HG03135 (cell line): ENCODE data around the gene TIGD3.
"Not testable (repeated sequence)": the region's sequence is repeated elsewhere in the genome, so short reads cannot be mapped to it uniquely, and the experiment has no call there.

ENCODE experiments used
- ATAC-seq: cut with Tn5 transposase; IDR thresholded peaks from one replicate; pipeline ENCODE4 v1.9.1; 2021; ENCODE audit warnings: mild to moderate bottlenecking, moderate library complexity; ENCODE audit not compliant: unreplicated experiment

TIGD3 gene

GRCh38 chr11:65323813-65324212, 30.7 kb upstream of the TIGD3 start:
- ATAC-seq, result no peak

GRCh38 chr11:65325435-65325834, 29.1 kb upstream of the TIGD3 start:
- ATAC-seq, result no peak

- no peak for ATAC-seq
Measured at GRCh38 chr11:65327021-65327420, 27.5 kb upstream of the TIGD3 start.

GRCh38 chr11:65329478-65329877, 25.1 kb upstream of the TIGD3 start:
- no peak for ATAC-seq

- ATAC-seq, result no peak
Measured at GRCh38 chr11:65329944-65330403, 24.6 kb upstream of the TIGD3 start.

GRCh38 chr11:65330544-65330943, 24.0 kb upstream of the TIGD3 start:
- no peak for ATAC-seq

GRCh38 chr11:65332591-65332990, 22.0 kb upstream of the TIGD3 start:
- not testable (repeated sequence) for ATAC-seq

- no peak for ATAC-seq
Measured at GRCh38 chr11:65334696-65335295, 19.8 kb upstream of the TIGD3 start.

- no peak for ATAC-seq
Measured at GRCh38 chr11:65338676-65339075, 15.9 kb upstream of the TIGD3 start.

- no peak for ATAC-seq
Measured at GRCh38 chr11:65340226-65340625, 14.3 kb upstream of the TIGD3 start.

- ATAC-seq, result no peak
Measured at GRCh38 chr11:65341856-65342255, 12.7 kb upstream of the TIGD3 start.

GRCh38 chr11:65351511-65351910, 3.0 kb upstream of the TIGD3 start:
- ATAC-seq, result no peak

GRCh38 chr11:65352783-65353182, 1.8 kb upstream of the TIGD3 start:
- no peak for ATAC-seq

- ATAC-seq, result no peak
Measured at GRCh38 chr11:65353376-65353775, 1.2 kb upstream of the TIGD3 start.

- ATAC-seq, result no peak
Measured at GRCh38 chr11:65353900-65354264, 669 bp upstream of the TIGD3 start.

- ATAC-seq, result peak; percentile 28
Measured at GRCh38 chr11:65355013-65355775, 643 bp downstream of the TIGD3 start.

GRCh38 chr11:65355776-65356393, 1.3 kb downstream of the TIGD3 start:
- no peak for ATAC-seq

GRCh38 chr11:65356394-65356972, 1.9 kb downstream of the TIGD3 start:
- no peak for ATAC-seq

- ATAC-seq, result no peak
Measured at GRCh38 chr11:65357856-65358356, 3.4 kb downstream of the TIGD3 start.

GRCh38 chr11:65362320-65362931, 7.9 kb downstream of the TIGD3 start:
- ATAC-seq, result no peak

- ATAC-seq, result no peak
Measured at GRCh38 chr11:65362966-65363365, 8.4 kb downstream of the TIGD3 start.
